Heart right ventricle (tissue), 16 donors: ENCODE results near the gene MLX. TPM values are rescaled to one million over a fixed set of nuclear protein-coding genes. Genes with fewer than 3 reads are reported as not detected.

Source experiments
- ATAC-seq, 8 donors: fragments of 200-7000 bp; cut with Tn5 transposase; one replicate each; pipeline ENCODE4 v1.9.1; 2020; ENCODE audit warnings: mild to moderate bottlenecking in 8 of 8, moderate library complexity in 8 of 8, moderate number of reproducible peaks in 1 of 8
- DNase-seq, 2 donors: peaks; one replicate each; pipeline ENCODE4 v3.0.0-alpha.2; 2020
- H3K27ac ChIP-seq, 10 donors: fragments of 200-600 bp; sonication (generic) in 2 of 10; one replicate each; pipeline versions ENCODE4 v1.5.0 to v1.8.0; 2020 to 2022; ENCODE audit warnings: mild to moderate bottlenecking in 3 of 10
- H3K27me3 ChIP-seq, 7 donors: fragments of 200-600 bp; one replicate each; pipeline ENCODE4 v1.8.0; 2021 to 2022; ENCODE audit warnings: mild to moderate bottlenecking in 2 of 7
- H3K36me3 ChIP-seq, 9 donors: fragments of 200-600 bp; sonication (generic) in 1 of 9; one replicate each; pipeline versions ENCODE4 v1.5.0 to v1.8.0; 2020 to 2022; ENCODE audit warnings: mild to moderate bottlenecking in 2 of 9
- H3K4me1 ChIP-seq, 9 donors: fragments of 200-600 bp; sonication (generic) in 1 of 9; one replicate each; pipeline versions ENCODE4 v1.5.0 to v1.8.0; 2020 to 2022; ENCODE audit warnings: mild to moderate bottlenecking in 4 of 9
- H3K4me3 ChIP-seq, 10 donors: fragments of 200-600 bp; sonication (generic) in 2 of 10; one replicate each; pipeline versions ENCODE4 v1.5.0 to v1.8.0; 2020 to 2022; ENCODE audit warnings: mild to moderate bottlenecking in 7 of 10, moderate library complexity in 2 of 10
- H3K9me3 ChIP-seq, 11 donors: fragments of 200-600 bp in 10 of 11; sonication (generic) in 2 of 11; one replicate each; pipeline versions ENCODE4 v1.5.0 to v1.8.0; 2013 to 2022; ENCODE audit warnings: mild to moderate bottlenecking in 2 of 11, control low read depth in 1 of 11, moderate library complexity in 1 of 11
- WGBS, 2 donors: extraction: QIAGEN DNeasy Blood & Tissue Kit; methylation state at CpG; one replicate each; pipeline ENCODE4 v1.1.7; 2013; ENCODE audit warnings: inconsistent platforms in 1 of 2; 5-methylcytosine and 5-hydroxymethylcytosine counted together
- intact Hi-C, 10 donors: fragments of 100-400 bp; cut with DNase I; formaldehyde crosslinking; loops; one replicate each; pipeline versions ENCODE4 v1.11.1 to v1.14.2; 2022
- polyA plus RNA-seq, 2 donors: library from polyadenylated mRNA; stranded (reverse); fragments of 200-250 nt; gene quantifications; one replicate each; pipeline ENCODE4 v1.2.3, GENCODE V29; 2013
- total RNA-seq, 10 donors: library from RNA; stranded (reverse); fragmentation: NEBNext Ultra II Directional in 3 of 10; extraction: Animal tissue kit (Norgen Biotek cat#: 25700) in 3 of 10; gene quantifications; one replicate each; pipeline versions ENCODE4 v1.2.1 to v1.2.4, GENCODE V29; 2021 to 2023
- TF ChIP-seq, protein P1 (sequence below), 9 donors: fragments of 200-600 bp; sonication (generic) in 2 of 9; IDR thresholded peaks; one replicate each; pipeline versions ENCODE4 v1.5.0 to v1.8.0; 2021 to 2022; ENCODE audit warnings: antibody characterized with exemption in 9 of 9, mild to moderate bottlenecking in 5 of 9, moderate library complexity in 1 of 9
- donor health status: Arrhythmogenic right ventricular cardiomyopathy.
- donor health status: ischemic (EF 13 %, LVEDD 7.1; RV severe dilation, severe dysfunction).
- donor health status: healthy with polysubstance abuse.
- donor health status: DM: no; HTN: yes; CAD: no.
- donor health status: DM: no; HTN: no; CAD: no.
- donor health status: ischemic (EF 25% LVEDD 6.9; RV normal size, moderate dysfunction).
- donor health status: ischemic (EF 25% LVEDD 5.7; RV mildly dilated, moderate dysfunction).
- donor health status: healthy.
- donor health status: DM: yes; HTN: yes; CAD: no.
- donor health status: Ischemic cardiomyopathy.
- donor health status: ischemic (EF 35%, LVEDD 5.7; RV mildly dilated, moderate dysfunction).
- donor health status: nonischemic (EF 11% LVEDD 7.7; RV severe dilation, severe dysfunction).
- donor health status: DM: yes; HTN: yes; CAD: no.
- donor health status: PGD.
- donor health status: ischemic (EF 29% LVEDD 5.4; RV normal size, mild dysfunction).
- donor health status: nonischemic (EF 23%, LVEDD 6.1; RV moderate dilation, normal function).

Gene MLX
- total and polyA plus RNA-seq, 12 donors = 45.7 to 87.2 (median 56.9) TPM

DNA sequence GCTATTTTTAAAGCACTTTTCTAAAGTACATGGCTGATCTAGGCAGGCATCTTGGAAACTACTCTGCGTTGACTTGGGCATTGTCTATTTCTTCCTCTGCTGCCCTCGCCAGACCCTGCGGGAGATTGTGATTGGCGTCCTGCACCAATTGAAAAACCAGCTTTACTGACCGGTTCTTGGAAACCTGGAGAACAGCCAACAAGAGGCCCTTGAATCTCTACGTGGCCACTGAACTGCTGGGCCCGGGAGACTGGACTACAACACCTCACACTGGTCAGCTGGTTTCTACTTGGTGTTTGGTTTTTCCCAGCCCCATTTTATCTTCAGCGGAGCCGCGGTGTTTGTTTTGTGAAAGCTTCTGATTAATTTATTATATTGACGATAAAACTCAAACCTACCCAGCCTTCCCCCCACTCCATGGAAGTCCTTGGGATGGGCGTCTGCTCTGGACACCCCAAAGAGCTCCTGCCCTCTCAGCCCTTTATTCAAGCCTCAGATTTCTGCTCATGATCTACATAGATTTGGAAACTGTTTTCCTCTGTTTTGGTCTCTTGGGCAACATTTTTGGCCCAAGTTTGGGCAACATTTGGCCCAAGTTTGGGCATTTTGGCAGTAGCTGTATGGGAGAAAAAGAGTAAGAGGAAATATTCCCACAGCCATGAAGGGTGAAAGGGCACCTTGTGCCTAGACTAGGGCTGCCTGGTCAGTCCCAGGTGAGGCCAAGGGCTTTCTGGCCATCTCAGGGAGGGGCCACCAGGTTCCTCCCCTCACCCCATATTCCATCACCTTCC lies 4.7 kb downstream of the MLX start:
- DNase-seq (no peak), ATAC-seq (no peak)
- Histone ChIP-seq H3K36me3 (peaks cover 0 to 84% (median 60%) of the 10 kb centered on the region in 9 donors), H3K4me1 (peaks cover 2 to 58% (median 18%) of the 10 kb centered on the region in 9 donors), H3K27ac (peak overlapping the region in 1 of 10 donors; percentile 14), H3K9me3 (no peaks in the 10 kb centered on the region), H3K4me3 (no peak overlapping the region), H3K27me3 (no peaks in the 10 kb centered on the region)
- TF ChIP-seq, protein P1, sequence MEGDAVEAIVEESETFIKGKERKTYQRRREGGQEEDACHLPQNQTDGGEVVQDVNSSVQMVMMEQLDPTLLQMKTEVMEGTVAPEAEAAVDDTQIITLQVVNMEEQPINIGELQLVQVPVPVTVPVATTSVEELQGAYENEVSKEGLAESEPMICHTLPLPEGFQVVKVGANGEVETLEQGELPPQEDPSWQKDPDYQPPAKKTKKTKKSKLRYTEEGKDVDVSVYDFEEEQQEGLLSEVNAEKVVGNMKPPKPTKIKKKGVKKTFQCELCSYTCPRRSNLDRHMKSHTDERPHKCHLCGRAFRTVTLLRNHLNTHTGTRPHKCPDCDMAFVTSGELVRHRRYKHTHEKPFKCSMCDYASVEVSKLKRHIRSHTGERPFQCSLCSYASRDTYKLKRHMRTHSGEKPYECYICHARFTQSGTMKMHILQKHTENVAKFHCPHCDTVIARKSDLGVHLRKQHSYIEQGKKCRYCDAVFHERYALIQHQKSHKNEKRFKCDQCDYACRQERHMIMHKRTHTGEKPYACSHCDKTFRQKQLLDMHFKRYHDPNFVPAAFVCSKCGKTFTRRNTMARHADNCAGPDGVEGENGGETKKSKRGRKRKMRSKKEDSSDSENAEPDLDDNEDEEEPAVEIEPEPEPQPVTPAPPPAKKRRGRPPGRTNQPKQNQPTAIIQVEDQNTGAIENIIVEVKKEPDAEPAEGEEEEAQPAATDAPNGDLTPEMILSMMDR (IDR thresholded peaks at IDR 0.05) = no peak
- intact Hi-C loops = loop anchor here in 4 of 10 donors (10.0 kb wide), 3 partner anchors 113 to 253 kb away; partner anchors contain the start of genes BECN1 (in 2 of the 4), CCR10 (in 1 of the 4), CNTNAP1 (in 1 of the 4) and RAMP2 (in 1 of the 4)
- 57 to 61% methylated on average over 12 of the region's 12 CpGs for WGBS, 2 donors

DNA sequence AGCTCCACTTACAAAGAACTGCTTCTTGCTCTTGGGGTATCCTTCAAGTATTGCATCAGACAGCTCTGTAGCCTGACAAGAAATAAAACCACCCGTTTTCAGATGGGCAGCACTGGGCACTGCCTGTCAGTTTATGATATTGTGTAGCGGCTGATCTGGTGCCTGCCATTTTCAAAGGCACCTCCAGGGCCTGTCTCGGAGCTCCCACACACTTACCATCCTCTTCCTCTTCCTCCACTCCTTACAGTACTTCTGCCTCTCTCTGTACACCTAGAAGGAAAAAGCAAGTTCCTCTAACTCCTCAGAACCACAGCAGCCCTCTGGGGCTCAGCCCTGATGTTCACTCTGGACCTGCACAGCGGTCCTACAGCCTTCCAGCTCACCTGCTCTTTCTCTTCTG lies 6.2 kb downstream of the MLX start:
- Histone ChIP-seq H3K27me3 (no peaks in the 10 kb centered on the region), H3K4me1 (peaks cover 7 to 62% (median 19%) of the 10 kb centered on the region in 9 donors), H3K36me3 (peaks cover 0 to 84% (median 60%) of the 10 kb centered on the region in 9 donors), H3K9me3 (no peaks in the 10 kb centered on the region), H3K27ac (peak overlapping the region in 1 of 10 donors; percentile 11), H3K4me3 (no peak overlapping the region)
- intact Hi-C loops = loop anchor here in 4 of 10 donors (10.0 kb wide), 3 partner anchors 112 to 252 kb away; partner anchors contain the start of genes BECN1 (in 2 of the 4), CCR10 (in 1 of the 4), CNTNAP1 (in 1 of the 4) and RAMP2 (in 1 of the 4)
- no peak for DNase-seq
- TF ChIP-seq, protein P1 (IDR thresholded peaks at IDR 0.05) = no peak
- ATAC-seq = no peak
- WGBS, 2 donors = 82 to 83% methylated on average over 4 of the region's 4 CpGs

DNA sequence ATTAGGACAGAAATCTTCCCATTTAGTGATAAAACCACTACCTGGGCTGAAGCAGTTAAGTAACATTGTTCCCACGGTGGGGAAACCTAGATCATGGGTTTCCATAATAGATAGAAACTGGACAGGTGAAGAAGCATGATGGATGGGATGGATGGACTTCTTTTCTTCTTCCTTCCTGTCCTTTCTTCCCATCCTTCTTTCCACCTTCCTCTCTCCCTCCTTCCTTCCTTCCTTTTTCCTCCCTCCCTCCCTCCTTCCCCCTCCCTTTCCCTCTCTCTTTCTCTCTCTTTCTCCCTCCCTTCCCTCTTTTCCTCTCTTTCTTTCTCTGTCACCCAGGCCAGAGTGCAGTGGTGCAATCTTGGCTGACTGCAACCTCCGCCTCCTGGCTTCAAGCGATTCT lies 7.6 kb downstream of the MLX start:
- Histone ChIP-seq H3K36me3 (peaks cover 0 to 79% (median 48%) of the 10 kb centered on the region in 9 donors), H3K4me3 (no peak overlapping the region), H3K4me1 (peaks cover 12 to 62% (median 23%) of the 10 kb centered on the region in 9 donors), H3K27me3 (no peaks in the 10 kb centered on the region), H3K27ac (no peak overlapping the region), H3K9me3 (no peaks in the 10 kb centered on the region)
- TF ChIP-seq, protein P1 (IDR thresholded peaks at IDR 0.05) = no peak
- 82 to 87% methylated on average over 3 of the region's 3 CpGs for WGBS, 2 donors
- intact Hi-C loops = loop anchor here in 4 of 10 donors (10.0 kb wide), 3 partner anchors 110 to 250 kb away; partner anchors contain the start of genes BECN1 (in 2 of the 4), CCR10 (in 1 of the 4), CNTNAP1 (in 1 of the 4) and RAMP2 (in 1 of the 4)
- DNase-seq = no peak
- no peak for ATAC-seq

DNA sequence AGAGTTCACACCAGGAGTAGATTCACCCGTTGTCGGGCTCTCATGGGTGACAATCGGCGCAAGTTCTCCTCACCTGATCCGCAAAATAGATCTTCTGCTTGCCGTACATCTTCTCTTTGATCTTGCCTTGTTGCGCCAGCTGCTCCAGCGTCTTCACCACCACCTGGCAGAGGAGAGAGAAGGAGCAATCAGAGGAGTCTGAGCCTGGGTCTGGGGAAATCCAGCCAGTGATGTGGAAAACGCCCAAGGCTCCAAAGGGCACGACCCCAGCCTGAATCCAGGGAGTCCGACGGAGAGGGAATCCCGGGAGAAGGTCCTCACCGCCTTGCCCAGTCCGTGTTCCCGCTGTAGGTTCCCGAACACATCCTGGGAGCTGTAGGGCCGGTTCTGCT lies 10.2 kb downstream of the MLX start:
- H3K27me3 ChIP-seq = no peaks in the 10 kb centered on the region
- WGBS, 2 donors = 4 to 5% methylated on average over 18 of the region's 18 CpGs
- peaks cover 0 to 79% (median 33%) of the 10 kb centered on the region in 9 donors for H3K36me3 ChIP-seq
- ATAC-seq (peak in 1 of 8 donors; percentile 2), DNase-seq (no peak)
- H3K4me1 ChIP-seq = peaks cover 10 to 50% (median 23%) of the 10 kb centered on the region in 9 donors
- H3K4me3 ChIP-seq = peak overlapping the region; percentile 48 to 86 (median 69)
- H3K27ac ChIP-seq = peak overlapping the region in 8 of 10 donors; percentile 80 to 96 (median 94)
- TF ChIP-seq, protein P1 (IDR thresholded peaks at IDR 0.05) = no peak
- intact Hi-C loops = loop anchor here in 6 of 10 donors (5.0 to 10.0 kb wide), 5 partner anchors 100 to 248 kb away; partner anchors contain the start of genes PLEKHH3 (in 3 of the 6), BECN1 (in 2 of the 6), RAMP2 (in 2 of the 6) and CCR10 (in 1 of the 6)
- no peaks in the 10 kb centered on the region for H3K9me3 ChIP-seq
